GM12878 (cell line): Measurements from ENCODE around the gene REPIN1. TPM values are rescaled to one million over a fixed set of nuclear protein-coding genes. Genes with fewer than 3 reads are reported as not detected.

Source experiments
- CREB1 ChIP-seq: IDR thresholded peaks from 2 replicates; pipeline ENCODE4 v1.6.1; 2012; ENCODE audit warnings: low read depth, mild to moderate bottlenecking, inconsistent platforms
- CUX1 ChIP-seq: IDR thresholded peaks from 2 replicates; pipeline ENCODE4 v1.6.1; 2012; ENCODE audit warnings: improper control_type of control experiment, low read depth, low read length; ENCODE audit not compliant: insufficient replicate concordance
- EED ChIP-seq: sonication (generic); IDR thresholded peaks from 2 replicates; pipeline ENCODE4 v1.6.1; 2016; ENCODE audit warnings: antibody characterized with exemption, low read depth
- EGR1 ChIP-seq, 2 experiments: IDR thresholded peaks; 1 replicate in 1 of 2; 2 replicates in 1 of 2; pipeline ENCODE4 v1.6.1; 2011 to 2012; ENCODE audit warnings: low read depth in 2 of 2, low read length in 2 of 2, borderline replicate concordance in 1 of 2, mild to moderate bottlenecking in 1 of 2, moderate library complexity in 1 of 2
- ESRRA ChIP-seq: IDR thresholded peaks from 2 replicates; pipeline ENCODE4 v1.6.1; 2012; ENCODE audit warnings: mild to moderate bottlenecking, low read length, improper control_type of control experiment
- FOXM1 ChIP-seq: IDR thresholded peaks from 2 replicates; pipeline ENCODE4 v1.6.1; 2012; ENCODE audit warnings: low read depth, mild to moderate bottlenecking, inconsistent platforms, low read length, moderate library complexity
- IRF4 ChIP-seq: IDR thresholded peaks from 2 replicates; pipeline ENCODE4 v1.6.1; 2011; ENCODE audit warnings: low read depth, low read length
- JUNB ChIP-seq: IDR thresholded peaks from 2 replicates; pipeline ENCODE4 v1.6.1; 2016; ENCODE audit warnings: antibody characterized with exemption, mild to moderate bottlenecking
- LARP7 ChIP-seq: fragments of 450-650 bp; IDR thresholded peaks from 2 replicates; pipeline ENCODE4 v1.6.1; 2017; ENCODE audit warnings: mild to moderate bottlenecking
- NKRF ChIP-seq: fragments of 450-650 bp; conservative IDR thresholded peaks from 2 replicates; pipeline ENCODE4 v1.6.1; 2017; ENCODE audit warnings: mild to moderate bottlenecking, moderate library complexity
- TAF1 ChIP-seq: IDR thresholded peaks from 2 replicates; pipeline ENCODE4 v1.6.1; 2011; ENCODE audit warnings: mild to moderate bottlenecking, low read depth, low read length, borderline replicate concordance
- TARDBP ChIP-seq: IDR thresholded peaks from 2 replicates; pipeline ENCODE4 v1.6.1; 2016; ENCODE audit warnings: borderline replicate concordance
- USF2 ChIP-seq: IDR thresholded peaks from 2 replicates; pipeline ENCODE4 v1.6.1; 2011; ENCODE audit warnings: low read depth, low read length, improper control_type of control experiment, borderline replicate concordance
- ZNF622 ChIP-seq: fragments of 450-650 bp; IDR thresholded peaks from 2 replicates; pipeline ENCODE4 v1.6.1; 2017; ENCODE audit warnings: mild to moderate bottlenecking, inconsistent platforms
- polyA plus RNA-seq, 11 experiments: library from polyadenylated mRNA; depleted of rRNA in 4 of 11; unstranded in 6 of 11; stranded (reverse) in 5 of 11; fragments of >200 nt; fragmentation: Nextera tagmentation in 4 of 11; fragmentation: Illumina TruSeq in 1 of 11; extraction: Ambion mirVana in 4 of 11; extraction: Trizol in 1 of 11; gene quantifications; 1 replicate in 1 of 11; 2 replicates in 10 of 11; pipeline versions ENCODE4 v1.2.1 to v1.2.3, GENCODE V29; 2011 to 2016; ENCODE audit warnings: inconsistent platforms in 2 of 11, missing spikeins in 2 of 11, low read depth in 1 of 11
- total RNA-seq, 4 experiments: library from RNA; depleted of rRNA in 3 of 4; stranded (reverse); fragments of >200 nt in 3 of 4; fragmentation: Illumina TruSeq in 1 of 4; extraction: Trizol in 1 of 4; gene quantifications; 2 replicates each; pipeline versions ENCODE4 v1.2.1 to v1.2.3, GENCODE V29; 2013 to 2021
- TF ChIP-seq, protein P1 (sequence below): fragments of 450-650 bp; IDR thresholded peaks from 2 replicates; pipeline ENCODE4 v1.6.1; 2016; ENCODE audit warnings: mild to moderate bottlenecking
- TF ChIP-seq, protein P2 (sequence below): IDR thresholded peaks from 2 replicates; pipeline ENCODE4 v1.6.1; 2011; ENCODE audit warnings: low read depth, mild to moderate bottlenecking, low read length, moderate library complexity, borderline replicate concordance; ENCODE audit errors: extremely low read depth

Gene REPIN1
- total and polyA plus RNA-seq, 10 of the 15 experiments (the other 5 are each of a cell fraction or from before 2014, with no cell fraction given): 5.1 to 172 (median 76.9) TPM

DNA sequence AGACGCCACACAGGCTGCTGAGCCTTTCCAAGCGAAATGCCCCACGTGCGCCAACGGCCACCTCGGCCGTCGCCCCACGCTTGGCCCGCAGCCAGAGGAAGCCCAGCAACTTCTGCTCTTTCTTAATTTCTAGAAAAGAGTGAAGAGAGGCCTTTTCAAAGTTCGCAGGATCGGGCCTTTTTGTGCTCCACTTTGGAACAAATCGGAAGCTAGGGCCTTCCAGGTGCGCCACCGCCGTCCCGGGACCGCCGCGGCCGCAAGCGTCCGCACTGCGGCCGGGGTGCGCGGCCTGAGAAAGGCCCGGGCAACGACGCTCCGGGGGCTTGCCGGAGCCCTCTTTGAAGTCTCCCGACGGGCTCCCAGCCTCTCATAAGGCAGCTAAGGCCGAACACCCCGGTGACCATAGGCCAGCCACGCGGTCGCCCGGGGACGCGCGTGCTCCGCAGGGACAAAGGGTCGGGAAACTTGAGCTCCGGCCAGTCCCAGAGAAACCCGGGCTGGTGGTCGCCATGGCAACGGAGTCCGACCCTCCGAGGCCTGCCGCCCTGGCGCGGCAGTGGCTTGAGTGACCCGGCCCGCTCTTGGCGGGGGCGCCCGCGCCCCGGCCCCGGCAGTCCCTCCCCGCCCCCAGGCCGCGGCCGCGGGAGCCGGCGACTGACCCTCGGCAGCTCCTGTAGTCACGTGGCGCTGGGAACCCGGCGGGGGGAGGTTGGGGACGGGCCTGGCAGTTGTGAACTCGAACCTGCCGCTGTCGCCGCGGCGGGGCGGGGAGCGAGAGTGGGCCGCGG lies at the start of gene REPIN1 (continued):
- TF ChIP-seq, protein P1, sequence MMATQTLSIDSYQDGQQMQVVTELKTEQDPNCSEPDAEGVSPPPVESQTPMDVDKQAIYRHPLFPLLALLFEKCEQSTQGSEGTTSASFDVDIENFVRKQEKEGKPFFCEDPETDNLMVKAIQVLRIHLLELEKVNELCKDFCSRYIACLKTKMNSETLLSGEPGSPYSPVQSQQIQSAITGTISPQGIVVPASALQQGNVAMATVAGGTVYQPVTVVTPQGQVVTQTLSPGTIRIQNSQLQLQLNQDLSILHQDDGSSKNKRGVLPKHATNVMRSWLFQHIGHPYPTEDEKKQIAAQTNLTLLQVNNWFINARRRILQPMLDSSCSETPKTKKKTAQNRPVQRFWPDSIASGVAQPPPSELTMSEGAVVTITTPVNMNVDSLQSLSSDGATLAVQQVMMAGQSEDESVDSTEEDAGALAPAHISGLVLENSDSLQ: no peak
- TF ChIP-seq EGR1 (IDR thresholded peaks at IDR 0.05; ENCODE audit: borderline replicate concordance in 1 of 2, low read depth in 2 of 2, low read length in 2 of 2) (peak; percentile 44 to 68), NKRF (peak; percentile 59; the same call in 1 of the 2 replicates), CUX1 (no peak), JUNB (no peak), ESRRA (no peak), LARP7 (peak; percentile 80), ZNF622 (no peak), EED (peak; percentile 72), TAF1 (peak; percentile 72; the same call in 1 of the 2 replicates), IRF4 (no peak), FOXM1 (no peak), CREB1 (no peak), USF2 (peak; percentile 80), TARDBP (no peak)
- TF ChIP-seq, protein P2, sequence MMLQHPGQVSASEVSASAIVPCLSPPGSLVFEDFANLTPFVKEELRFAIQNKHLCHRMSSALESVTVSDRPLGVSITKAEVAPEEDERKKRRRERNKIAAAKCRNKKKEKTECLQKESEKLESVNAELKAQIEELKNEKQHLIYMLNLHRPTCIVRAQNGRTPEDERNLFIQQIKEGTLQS: peak; percentile 78; the same call in 1 of the 2 replicates
